Muscle of back (tissue), 11 donors: Measurements from ENCODE around the gene AR. TPM values are rescaled to one million over a fixed set of nuclear protein-coding genes. Genes with fewer than 3 reads are reported as not detected.

Experiments used
- DNase-seq, 3 donors: peaks; one replicate each; pipeline versions ENCODE4 v3.0.0 to v3.0.0-alpha.2; 2013
- polyA plus RNA-seq, 10 donors: library from polyadenylated mRNA; unstranded; fragments of 120-200 nt; gene quantifications; one replicate each; pipeline ENCODE4 v1.2.1, GENCODE V29; 2013; ENCODE audit not compliant: insufficient read length in 10 of 10

The AR gene
- polyA plus RNA-seq, 10 donors = 4.5 to 9.8 (median 8.3) TPM

DNA sequence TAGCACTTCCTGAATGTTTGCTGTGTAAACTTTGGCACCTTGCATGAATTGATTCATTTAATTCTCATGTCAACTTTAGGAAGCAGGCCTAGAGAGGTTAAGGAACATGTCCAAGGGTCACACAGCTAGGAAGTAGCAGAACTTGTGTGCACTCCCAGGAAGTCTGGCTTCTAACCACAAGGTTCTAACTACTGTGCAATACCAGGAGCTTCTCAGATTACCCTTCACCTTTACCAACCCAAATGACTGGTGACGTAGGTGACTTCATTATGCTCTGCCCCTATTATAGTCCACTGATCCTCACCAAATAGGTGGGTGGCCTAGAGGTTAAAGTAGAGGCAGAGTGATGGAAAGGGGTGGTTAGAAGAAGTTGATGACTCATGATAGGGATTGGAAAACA is 14.4 kb downstream of the AR start:
- DNase-seq = no peak

DNA sequence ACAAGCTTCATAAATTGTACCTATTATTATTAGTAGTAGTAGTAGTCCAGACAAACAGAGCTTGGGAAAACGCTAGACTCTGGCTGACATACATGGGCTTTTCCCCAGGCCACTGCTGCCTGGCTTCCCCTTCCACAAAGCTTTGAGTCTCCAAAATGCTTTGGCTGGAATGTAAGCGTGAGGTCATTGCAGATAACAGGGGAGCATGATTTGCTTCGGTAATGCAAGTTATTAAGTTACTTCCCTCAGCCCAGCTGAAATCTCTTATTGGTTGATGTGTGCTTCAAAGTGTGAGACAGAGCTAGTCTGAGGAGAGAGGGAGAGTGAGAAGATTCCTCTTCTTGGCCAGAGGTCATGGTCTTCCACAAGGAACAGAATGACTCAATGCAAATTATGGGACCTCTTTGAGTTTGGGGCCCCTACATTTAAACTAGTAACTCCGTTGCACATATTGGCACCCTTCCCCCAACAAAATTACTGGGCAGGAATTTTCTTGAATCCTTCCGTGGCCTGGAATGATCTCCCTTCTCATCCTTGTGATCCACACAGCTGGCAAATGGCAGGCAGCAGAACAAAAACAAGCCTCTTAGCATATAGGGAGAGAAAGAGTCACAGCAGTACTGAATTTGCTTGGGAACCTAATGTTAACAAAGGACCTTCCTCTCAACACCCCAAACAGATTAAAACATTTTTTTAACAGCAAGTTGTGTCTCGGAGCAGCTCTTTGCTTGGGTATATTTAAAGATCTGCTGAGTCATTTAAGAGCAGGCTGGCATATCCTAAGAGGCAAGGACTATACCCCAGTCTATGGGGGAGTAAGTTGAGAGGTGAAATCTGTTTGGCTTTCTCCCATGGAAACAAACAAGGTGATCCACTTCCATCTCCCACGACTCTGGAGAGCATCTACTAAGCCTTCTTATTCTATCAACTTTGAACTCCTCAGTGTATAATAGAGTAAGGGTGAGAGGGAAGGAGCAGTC is 19.9 kb downstream of the AR start:
- DNase-seq = peak in 2 of 3 donors; percentile 40 to 63

DNA sequence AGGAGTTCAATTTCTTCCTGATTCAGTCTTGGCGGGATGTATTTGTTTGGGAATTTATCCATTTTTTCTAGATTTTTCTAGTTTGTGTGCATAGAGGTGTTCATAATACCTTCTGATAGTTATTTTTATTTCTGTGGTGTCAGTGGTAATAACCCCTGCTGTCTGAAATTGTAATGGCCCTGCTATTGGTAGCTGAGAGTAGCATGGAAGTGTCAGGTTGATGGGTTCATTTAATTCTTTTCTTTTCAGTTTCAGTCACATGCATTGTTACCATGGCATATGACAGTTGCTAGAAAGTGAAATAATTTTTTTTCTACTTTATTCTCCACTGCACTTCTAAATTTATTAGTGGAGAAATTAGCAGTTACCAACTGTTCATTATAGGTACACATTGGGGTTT is 20.7 kb downstream of the AR start:
- DNase-seq = no peak

DNA sequence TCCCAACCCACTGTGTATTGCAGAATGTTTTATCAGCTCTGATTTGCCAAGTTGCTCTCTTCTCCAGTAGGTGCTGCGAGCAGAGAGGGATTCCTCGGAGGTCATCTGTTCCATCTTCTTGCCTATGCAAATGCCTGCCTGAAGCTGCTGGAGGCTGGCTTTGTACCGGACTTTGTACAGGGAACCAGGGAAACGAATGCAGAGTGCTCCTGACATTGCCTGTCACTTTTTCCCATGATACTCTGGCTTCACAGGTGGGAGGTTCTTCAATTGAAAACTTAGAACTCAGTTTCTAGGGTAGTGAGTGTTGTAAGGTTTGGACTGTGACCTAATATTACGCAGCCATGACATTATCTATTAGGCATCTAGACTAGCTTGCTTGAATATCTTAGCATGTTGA is 24.9 kb downstream of the AR start:
- no peak for DNase-seq

DNA sequence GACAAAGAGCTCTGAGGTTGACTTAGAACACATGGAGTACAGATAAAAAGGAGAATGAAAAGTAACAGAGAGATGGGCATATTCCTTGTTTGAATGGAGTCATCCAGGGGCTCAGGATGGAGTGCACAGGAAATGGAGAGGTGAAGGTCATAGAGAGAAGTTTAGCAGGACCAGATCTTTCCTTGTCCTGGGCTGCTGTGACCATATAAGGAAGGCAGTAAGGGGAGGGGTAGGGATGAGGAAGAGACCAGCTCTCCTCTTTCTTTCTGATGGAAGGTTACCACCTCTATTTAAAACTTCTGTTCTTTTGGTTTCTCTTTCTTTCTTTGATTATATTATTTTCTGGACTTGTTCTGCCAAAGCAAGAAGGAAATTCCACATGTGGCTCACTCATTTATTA is 27.0 kb downstream of the AR start:
- no peak for DNase-seq

DNA sequence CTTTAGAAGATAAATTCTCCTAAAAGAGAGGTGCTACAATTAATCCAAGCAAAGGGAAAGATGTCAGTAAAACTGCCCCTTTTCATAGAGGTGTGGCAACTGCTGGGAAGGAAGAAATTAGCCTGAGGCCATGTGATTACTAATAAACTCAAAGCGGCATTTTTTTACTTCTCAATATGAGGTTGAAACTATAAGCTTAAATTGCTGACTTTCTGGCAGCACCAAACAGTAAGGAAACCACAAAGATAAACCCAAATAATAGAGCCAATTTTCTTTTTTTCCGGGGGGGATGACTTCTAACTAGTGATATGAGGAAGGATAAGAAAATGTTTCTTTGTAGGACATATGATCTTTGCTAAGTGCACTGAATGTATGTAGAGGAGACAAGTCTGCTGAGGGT is 30.9 kb downstream of the AR start:
- no peak for DNase-seq

DNA sequence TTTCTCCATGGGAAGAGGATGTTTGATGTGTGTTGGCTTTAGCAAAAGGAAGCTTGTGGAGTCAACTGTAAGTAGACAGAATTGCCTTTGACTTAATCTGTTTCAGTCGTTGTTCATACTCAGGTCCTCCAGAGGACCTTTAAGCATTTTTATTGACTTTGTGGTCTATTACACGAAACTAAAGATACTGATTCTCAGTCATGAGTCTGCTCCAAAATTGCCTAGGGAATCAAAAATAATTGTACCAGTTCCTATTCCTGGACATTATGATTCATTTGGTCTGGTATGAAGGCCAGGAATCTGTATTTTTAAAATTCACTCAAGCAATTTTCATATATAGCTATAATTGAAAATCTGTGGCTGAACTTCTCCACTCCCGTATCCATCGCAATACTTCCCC is 38.6 kb downstream of the AR start:
- no peak for DNase-seq

DNA sequence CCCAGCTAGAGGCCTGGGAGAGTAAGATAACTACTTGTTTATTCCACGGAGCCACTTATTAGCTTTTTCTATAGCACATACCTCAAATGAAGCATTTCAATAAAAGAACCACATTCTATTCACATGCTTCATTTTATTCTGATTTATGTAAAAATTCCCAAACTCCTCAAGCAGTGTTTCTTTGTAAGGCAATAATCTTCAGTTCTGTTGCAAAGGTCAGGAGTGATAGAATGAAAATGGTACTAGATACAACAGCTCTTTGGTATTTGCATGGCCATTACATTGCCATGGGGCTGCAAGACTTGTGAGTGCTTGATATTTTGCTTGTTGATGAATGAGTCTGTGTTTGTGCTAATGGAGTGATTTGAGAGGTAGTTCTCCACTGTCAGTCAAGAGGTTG is 39.4 kb downstream of the AR start:
- DNase-seq = no peak

DNA sequence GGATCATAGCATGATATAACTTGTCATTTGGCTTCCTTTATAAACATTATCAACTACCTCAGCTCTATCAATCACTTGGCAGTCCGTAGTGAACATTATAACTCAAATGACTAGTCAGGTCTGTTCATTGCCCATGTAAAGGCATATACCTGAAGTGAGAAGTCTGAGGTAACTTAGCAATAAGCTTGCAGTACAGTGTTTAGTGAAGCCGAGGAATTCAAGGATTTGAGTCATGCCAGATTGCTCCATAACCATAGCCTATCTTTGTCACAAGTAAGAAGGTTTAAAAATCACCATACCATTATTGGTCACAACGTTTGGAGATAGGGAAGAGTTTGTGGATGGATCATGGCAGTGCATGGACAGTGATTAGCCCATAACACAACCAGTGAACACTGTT is 41.6 kb downstream of the AR start:
- DNase-seq = no peak

DNA sequence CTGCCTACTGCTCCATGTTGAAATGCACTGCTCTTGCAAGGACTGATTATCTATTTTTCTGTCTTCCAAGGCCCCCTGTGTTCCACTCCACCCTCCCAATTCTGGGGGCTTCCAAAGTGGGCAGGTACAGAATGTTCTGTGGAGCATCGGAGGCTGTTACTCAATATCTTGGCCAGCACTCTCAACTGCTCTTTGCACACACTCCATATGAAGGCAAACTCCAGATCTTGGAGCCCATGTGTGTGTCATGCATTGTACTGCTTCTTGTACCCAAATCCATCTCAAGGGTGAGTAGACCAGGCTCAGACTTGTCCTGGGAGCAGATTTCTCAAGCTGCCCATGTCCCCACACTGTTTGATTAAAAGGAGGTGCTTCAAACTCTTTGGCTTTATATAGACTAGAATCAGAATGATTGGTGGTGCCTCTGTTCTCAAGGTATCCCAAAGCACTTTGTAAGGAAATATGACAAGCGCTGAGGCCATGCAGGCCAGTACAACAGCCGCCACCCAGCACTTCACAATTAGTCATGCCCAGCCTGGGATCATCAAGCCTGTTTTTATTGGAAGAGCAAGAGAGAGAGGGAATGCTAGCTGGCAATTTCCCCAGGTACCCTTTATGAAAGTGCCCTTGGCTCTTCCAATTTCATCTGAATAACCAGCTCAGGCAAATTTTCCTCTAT is 44.3 kb downstream of the AR start:
- no peak for DNase-seq

DNA sequence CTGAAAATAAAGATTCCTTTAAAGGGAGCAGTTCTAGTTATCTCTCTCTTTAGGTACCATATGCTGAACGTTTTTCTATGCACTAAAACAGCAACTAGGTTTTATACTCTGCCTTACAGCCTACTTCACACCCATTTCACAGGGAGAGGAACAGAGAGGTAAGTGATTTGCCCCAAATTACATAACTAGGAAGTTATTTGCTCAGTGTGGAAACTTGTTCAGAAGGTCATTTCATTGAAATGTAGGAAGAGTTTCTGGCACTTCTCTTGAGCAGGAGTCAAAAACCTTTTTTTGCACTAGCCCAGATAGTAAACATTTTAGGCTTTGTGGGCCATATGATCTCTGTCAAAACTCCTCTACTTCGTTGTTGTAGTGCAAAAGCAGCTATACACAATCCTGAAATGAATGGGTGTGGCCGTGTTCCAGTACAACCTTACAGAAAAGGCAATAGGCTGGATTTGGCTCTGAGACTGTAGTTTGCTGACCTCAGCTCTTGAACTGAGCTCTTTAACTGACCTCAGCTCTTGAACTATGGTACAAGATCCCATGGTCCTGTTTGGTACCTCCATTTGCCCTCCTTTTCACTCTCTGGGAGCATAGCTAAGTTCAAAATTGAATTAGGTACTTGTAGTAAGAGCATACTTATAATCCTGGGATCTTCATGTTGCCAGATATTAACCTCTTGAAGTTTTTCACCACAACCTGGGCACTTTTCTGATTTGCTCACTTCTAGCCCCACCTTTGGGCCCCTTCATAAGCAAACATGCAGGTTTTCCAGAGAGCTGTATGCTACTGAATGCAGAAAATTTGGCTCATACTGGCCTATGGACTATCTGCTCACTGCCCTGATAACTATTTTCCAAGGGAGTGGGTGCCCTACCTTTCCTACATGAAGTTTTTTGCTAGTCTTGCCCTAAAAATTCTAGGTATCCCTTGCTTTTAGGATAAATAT is 53.3 kb downstream of the AR start:
- DNase-seq = no peak

DNA sequence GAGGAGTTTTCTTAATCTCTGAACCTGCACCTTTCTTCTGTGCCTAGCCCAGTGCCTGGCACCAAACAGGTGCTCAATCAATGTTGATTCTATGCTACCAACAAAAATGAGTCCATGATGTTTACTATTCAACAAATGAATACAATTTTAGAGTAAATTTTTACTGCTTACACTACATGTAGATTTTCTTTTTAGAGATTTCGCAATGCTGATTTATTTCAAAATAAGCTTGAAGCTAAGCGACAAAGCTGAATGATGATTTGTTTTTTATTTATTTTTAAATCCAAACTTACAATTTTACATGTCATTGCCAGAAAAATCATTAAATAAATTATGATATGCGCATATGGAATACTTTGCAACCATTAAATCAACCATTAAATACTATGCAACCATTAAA is 55.7 kb downstream of the AR start:
- no peak for DNase-seq

DNA sequence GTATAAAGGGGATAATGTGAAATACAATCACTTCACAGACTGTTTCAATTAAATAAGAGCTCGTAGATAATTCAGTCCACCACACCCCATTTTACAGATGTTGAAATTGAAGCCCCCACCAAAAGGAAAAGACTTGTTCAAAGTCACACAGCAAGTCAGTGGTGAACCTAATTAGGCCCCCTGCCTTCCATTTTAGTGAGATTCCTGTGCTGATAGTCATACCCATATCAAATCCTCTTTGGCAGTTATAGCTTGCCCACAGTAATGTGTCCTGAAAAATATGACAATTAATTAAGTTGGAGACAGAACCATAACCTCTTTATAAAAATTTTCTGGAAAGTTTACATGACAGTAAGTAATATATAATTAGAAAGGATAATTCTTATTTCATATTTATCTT is 58.0 kb downstream of the AR start:
- no peak for DNase-seq

DNA sequence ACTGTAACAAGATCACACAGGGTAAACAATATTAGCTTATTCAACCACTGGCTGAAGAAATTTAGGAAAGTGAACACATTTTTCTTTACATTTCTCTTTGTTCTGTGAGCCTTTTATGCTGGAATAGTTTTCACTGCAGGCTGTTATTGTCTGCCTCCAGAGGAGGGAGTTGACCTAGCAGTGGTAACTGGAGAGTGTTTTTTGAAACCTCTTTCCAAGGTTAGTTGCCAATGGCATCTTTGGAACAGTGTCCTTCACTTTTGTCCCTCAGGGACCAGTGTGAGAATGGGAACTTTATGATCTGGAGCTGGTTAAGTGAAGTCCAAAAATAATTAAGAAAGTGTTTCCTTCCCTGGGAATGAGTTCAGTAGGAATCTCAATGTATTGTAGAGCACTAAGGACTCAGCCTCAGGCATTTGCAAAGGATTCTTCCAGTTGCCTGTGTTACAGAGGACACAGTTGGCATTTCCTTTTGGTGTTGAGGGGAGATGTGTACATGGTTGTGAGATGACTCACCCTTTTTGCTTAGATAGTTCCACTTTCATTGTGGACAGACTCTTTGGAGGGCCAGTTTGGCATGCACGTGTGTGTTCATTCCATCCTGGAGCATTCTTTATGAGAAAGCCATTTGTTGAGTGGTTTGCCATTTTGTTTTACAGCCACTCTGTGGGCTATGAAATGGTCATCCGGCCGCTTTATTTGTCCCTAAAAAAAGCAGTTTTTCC is 61.3 kb downstream of the AR start:
- DNase-seq = peak in 2 of 3 donors; percentile 3 to 70

DNA sequence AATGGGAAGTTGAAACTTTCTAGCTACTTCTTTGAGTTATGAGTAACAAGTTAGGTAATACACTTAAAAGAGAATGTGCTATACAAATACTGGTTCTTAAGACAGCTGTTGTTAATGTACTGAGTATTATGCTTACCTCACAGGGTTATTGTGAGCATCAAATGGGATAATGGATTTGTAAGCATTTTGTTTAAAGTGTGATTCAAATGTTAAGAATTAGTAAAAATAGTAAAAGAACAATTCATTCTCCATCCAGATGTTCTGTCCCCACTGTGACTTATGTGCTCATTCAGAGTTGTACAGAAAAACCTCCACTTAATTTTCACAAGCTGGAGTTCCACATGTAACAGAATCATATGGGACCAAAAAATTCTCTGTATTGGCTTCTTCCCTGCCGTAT is 63.6 kb downstream of the AR start:
- peak in 2 of 3 donors; percentile 5 to 20 for DNase-seq

DNA sequence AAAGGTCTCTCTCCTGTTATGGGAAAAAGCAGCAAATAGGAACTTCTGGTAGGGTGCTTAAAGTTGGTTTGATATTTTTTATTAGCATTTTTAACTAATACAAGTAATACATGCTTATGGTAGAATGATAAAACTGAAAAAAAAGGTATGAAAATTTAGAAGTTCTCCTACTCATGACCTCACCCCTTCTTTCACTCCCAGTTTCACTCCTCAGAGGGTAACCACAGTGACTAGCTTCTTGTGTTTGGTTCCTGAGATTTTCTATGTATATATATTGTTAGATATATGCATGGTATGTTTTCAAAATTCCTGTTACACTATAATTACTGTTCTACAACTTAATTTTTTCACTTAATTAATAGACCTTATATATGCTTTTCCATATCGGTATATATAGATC is 66.5 kb downstream of the AR start:
- no peak for DNase-seq

DNA sequence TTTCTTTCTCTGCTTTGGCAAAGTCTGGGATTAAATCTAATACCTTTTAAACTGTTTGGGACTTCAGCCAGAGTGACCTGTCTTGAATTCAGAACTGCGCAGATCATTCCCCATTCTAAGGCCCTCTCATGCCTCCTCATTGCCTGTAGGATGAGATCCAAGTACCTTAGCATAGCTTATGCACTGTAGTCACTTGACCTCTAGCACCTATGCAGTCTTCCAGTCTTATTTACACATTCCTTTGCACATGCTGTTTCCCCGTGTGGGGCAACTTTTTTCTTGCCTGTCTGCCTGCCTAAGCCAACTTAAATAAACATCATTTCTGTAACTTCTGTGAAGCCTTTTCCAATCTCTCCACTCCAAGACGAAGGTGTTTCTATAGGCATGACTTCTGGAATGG is 68.4 kb downstream of the AR start:
- no peak for DNase-seq

DNA sequence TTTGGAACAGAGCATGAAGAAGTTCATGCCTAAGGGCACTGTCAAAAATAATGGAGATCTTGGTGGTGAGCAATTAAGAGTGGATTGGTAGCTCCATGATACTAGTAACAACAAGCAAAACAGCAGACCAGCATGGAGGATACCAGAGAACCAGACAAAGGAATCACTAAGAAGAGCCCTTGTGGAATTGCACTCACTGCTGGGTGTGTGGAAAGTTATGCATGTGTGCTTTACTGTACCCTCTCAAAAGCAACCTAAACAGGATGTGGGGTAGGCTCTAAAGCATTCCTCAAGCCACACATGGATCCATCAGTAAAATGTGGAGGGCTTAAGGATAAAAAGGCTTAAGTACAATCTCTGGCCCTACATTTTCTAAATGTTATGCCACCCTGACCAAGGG is 69.5 kb downstream of the AR start:
- DNase-seq = no peak

DNA sequence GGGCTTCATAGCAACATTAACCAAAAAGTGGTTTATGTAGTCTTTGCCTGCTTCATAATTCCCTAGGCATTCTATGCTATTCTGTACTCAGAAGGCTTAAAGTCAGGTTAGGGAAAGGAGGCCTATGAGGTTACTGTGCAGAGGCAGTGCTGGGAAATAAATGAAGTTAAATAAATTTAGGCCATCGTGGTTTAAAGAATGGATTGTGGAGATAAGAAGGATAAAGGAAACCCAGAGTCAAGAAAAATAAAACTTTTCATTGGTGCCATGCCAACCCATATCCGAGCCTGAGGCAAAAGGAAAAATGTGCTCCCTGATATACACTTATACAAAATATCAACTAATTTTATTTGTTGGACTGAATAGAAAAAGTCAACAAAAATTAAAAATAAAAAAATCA is 70.2 kb downstream of the AR start:
- no peak for DNase-seq

DNA sequence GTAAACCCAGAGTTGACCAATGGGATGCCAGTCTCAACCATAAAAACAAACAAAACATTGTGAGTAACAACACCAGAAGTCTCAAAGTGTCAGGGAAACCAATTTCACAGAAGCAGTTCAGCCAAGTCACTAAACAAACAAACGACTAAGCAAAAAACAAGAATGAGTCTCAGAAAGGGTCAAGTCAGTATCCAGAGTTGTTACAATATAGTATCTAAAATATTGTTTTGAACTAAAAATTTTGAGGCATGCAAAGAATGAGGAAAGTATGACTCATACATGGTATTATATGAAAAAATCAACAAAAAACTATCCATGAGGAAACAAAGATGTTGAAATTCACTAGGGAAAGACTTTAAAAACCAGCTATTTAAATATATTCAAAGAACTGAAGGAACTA is 70.6 kb downstream of the AR start:
- no peak for DNase-seq

DNA sequence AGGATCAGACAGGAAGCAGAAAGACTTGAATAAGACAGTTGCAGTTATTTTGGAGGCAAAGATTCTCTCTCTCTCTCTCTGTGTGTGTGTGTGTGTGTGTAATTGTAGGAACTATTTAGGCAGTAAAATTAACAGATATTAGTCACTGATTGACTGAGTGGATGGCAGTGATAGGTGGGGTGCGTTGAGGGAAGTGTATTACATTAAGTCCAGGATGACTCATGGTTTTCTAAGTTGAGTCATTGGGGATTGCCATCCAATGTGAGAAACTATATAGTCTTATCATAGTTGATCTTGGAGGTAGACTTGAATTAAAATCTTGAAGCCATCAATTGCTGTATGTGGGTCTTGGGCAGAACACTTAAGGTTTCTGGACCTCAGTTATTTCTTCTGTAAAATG is 75.4 kb downstream of the AR start:
- peak in 1 of 3 donors; percentile 6 for DNase-seq
